Breast epithelium (tissue), 3 donors: ENCODE measurements around the gene AVPR1B.

Experiments
- POLR2A ChIP-seq: fragments of 450-650 bp; IDR thresholded peaks from one replicate; pipeline ENCODE4 v1.6.1; 2016; ENCODE audit warnings: antibody characterized with exemption, mild to moderate bottlenecking, moderate library complexity
- TF ChIP-seq, protein P1 (sequence below), 3 donors: fragments of 450-650 bp; IDR thresholded peaks; one replicate each; pipeline ENCODE4 v1.5.1; 2016 to 2017; ENCODE audit warnings: antibody characterized with exemption in 3 of 3, mild to moderate bottlenecking in 3 of 3, moderate library complexity in 3 of 3

DNA sequence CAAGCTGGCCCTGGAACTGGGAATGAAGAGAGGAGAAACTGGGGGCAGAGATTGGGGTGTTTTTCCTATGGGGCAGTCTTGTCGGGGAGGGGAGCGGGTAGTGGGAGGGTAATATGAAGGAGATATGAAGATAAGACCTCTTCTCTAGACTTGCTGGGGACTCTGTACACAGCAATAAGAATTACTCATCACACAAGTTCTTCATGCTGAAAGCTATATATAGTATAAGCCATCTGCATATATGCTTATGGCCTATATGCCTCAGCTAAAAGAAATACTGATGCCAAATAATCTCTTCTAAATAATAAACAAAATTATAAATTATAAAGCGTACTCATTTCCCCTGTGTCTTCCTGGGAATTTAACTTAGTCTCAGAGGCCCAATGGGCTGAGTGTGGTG lies 56.3 kb downstream of the AVPR1B start:
- TF ChIP-seq, protein P1, sequence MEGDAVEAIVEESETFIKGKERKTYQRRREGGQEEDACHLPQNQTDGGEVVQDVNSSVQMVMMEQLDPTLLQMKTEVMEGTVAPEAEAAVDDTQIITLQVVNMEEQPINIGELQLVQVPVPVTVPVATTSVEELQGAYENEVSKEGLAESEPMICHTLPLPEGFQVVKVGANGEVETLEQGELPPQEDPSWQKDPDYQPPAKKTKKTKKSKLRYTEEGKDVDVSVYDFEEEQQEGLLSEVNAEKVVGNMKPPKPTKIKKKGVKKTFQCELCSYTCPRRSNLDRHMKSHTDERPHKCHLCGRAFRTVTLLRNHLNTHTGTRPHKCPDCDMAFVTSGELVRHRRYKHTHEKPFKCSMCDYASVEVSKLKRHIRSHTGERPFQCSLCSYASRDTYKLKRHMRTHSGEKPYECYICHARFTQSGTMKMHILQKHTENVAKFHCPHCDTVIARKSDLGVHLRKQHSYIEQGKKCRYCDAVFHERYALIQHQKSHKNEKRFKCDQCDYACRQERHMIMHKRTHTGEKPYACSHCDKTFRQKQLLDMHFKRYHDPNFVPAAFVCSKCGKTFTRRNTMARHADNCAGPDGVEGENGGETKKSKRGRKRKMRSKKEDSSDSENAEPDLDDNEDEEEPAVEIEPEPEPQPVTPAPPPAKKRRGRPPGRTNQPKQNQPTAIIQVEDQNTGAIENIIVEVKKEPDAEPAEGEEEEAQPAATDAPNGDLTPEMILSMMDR (IDR thresholded peaks at IDR 0.05), result no peak
- no peak for TF ChIP-seq POLR2A
